ENCODE data around the gene MINDY4. TPM values are rescaled to one million over a fixed set of nuclear protein-coding genes. Genes with fewer than 3 reads are reported as not detected.

Gene MINDY4
- total RNA-seq, 6 experiments from 2014 or later = 1.2 to 3.2 (median 2.3) TPM

GRCh38 chr7:30898411-30898810 is 127.2 kb downstream of the MINDY4 start:
- H3K9me3 ChIP-seq = no peaks in the 10 kb centered on the region
- no peak overlapping the region for H3K27ac ChIP-seq
- H3K4me3 ChIP-seq = no peak overlapping the region
- DNase-seq (no peak), ATAC-seq (no peak)
- TF ChIP-seq CTCF (IDR thresholded peaks at IDR 0.05) (no peak), POLR2A (IDR thresholded peaks at IDR 0.05) (no peak)
- peaks cover 0 to 32% (median 10%) of the 10 kb centered on the region in 4 donors for H3K4me1 ChIP-seq
- no peaks in the 10 kb centered on the region for H3K27me3 ChIP-seq
- whole genome bisulfite sequencing (ENCODE audit: insufficient coverage, low coverage, low lambda C conversion rate, missing lambda C conversion rate) = 69% methylated on average over 7 of the region's 12 CpGs
- intact Hi-C loops (cut with DNase I) = no loop called here
- H3K36me3 ChIP-seq = no peaks in the 10 kb centered on the region

GRCh38 chr7:30899066-30899465 is 127.8 kb downstream of the MINDY4 start:
- intact Hi-C loops (cut with DNase I) = no loop called here
- Histone ChIP-seq H3K4me3 (no peak overlapping the region), H3K36me3 (no peaks in the 10 kb centered on the region), H3K9me3 (no peaks in the 10 kb centered on the region), H3K27me3 (no peaks in the 10 kb centered on the region), H3K27ac (no peak overlapping the region), H3K4me1 (peaks cover 0 to 25% (median 10%) of the 10 kb centered on the region in 4 donors)
- DNase-seq (no peak), ATAC-seq (no peak)
- TF ChIP-seq POLR2A (IDR thresholded peaks at IDR 0.05) (no peak), CTCF (IDR thresholded peaks at IDR 0.05) (no peak)
- WGBS (ENCODE audit: insufficient coverage, low coverage, low lambda C conversion rate, missing lambda C conversion rate) = 93% methylated on average over 7 of the region's 7 CpGs

- no peaks in the 10 kb centered on the region for H3K36me3 ChIP-seq
- TF ChIP-seq CTCF (IDR thresholded peaks at IDR 0.05) (no peak), POLR2A (IDR thresholded peaks at IDR 0.05) (no peak)
- 87% methylated on average over 3 of the region's 6 CpGs for WGBS (ENCODE audit: insufficient coverage, low coverage, low lambda C conversion rate, missing lambda C conversion rate)
- no peaks in the 10 kb centered on the region for H3K9me3 ChIP-seq
- H3K27ac ChIP-seq = peak overlapping the region in 1 of 3 donors; percentile 43
- intact Hi-C loops (cut with DNase I) = no loop called here
- no peaks in the 10 kb centered on the region for H3K27me3 ChIP-seq
- peaks cover 0 to 20% (median 10%) of the 10 kb centered on the region in 4 donors for H3K4me1 ChIP-seq
- H3K4me3 ChIP-seq = no peak overlapping the region
- ATAC-seq (no peak), DNase-seq (no peak)
Measured at GRCh38 chr7:30899630-30900029, 128.4 kb downstream of the MINDY4 start.

- Histone ChIP-seq H3K4me3 (no peak overlapping the region), H3K27ac (peak overlapping the region in 1 of 3 donors; percentile 43), H3K9me3 (no peaks in the 10 kb centered on the region), H3K4me1 (peaks cover 0 to 15% (median 9%) of the 10 kb centered on the region in 4 donors), H3K27me3 (no peaks in the 10 kb centered on the region), H3K36me3 (no peaks in the 10 kb centered on the region)
- intact Hi-C loops (cut with DNase I) = no loop called here
- WGBS (ENCODE audit: insufficient coverage, low coverage, low lambda C conversion rate, missing lambda C conversion rate) = 56% methylated on average over 5 of the region's 9 CpGs
- TF ChIP-seq POLR2A (IDR thresholded peaks at IDR 0.05) (no peak), CTCF (IDR thresholded peaks at IDR 0.05) (no peak)
- DNase-seq (no peak), ATAC-seq (no peak)
Measured at GRCh38 chr7:30900053-30900452, 128.8 kb downstream of the MINDY4 start.

Measured in right lobe of liver (tissue), 6 donors.